Lung microvascular endothelial cell (primary cell): ENCODE data around the gene MEGF6. TPM values are rescaled to one million over a fixed set of nuclear protein-coding genes. Genes with fewer than 3 reads are reported as not detected.
A peak's percentile ranks its signal among the peaks of the same experiment; 100 is the strongest.

Experiments
- DNase-seq, 2 donors: peaks; one replicate each; pipeline versions ENCODE4 v3.0.0 to v3.0.0-alpha.2; 2010; ENCODE audit warnings: low read depth in 2 of 2
- total RNA-seq: library from RNA; depleted of rRNA; stranded (reverse); fragments of >200 nt; gene quantifications from 2 replicates; pipeline ENCODE4 v1.2.1, GENCODE V29; 2014

The MEGF6 gene
- total RNA-seq, 1 donor from 2014 or later = 212 TPM

- DNase-seq = no peak
Observed at GRCh38 chr1:3490046-3490745, 121.1 kb downstream of the MEGF6 start.

- no peak for DNase-seq
Observed at GRCh38 chr1:3488432-3488831, 122.9 kb downstream of the MEGF6 start.

- DNase-seq = no peak
Observed at GRCh38 chr1:3485016-3485415, 126.3 kb downstream of the MEGF6 start.

GRCh38 chr1:3483801-3484444, 127.4 kb downstream of the MEGF6 start:
- peak; percentile 28 to 63 for DNase-seq

GRCh38 chr1:3483380-3483779, 127.9 kb downstream of the MEGF6 start:
- DNase-seq = no peak

GRCh38 chr1:3482378-3482849, 128.9 kb downstream of the MEGF6 start:
- DNase-seq = peak; percentile 12 to 54

GRCh38 chr1:3481836-3482375, 129.4 kb downstream of the MEGF6 start:
- no peak for DNase-seq

GRCh38 chr1:3481046-3481445, 130.3 kb downstream of the MEGF6 start:
- DNase-seq = no peak

GRCh38 chr1:3480369-3480719, 131.0 kb downstream of the MEGF6 start:
- DNase-seq = no peak

- no peak for DNase-seq
Observed at GRCh38 chr1:3479511-3480368, 131.6 kb downstream of the MEGF6 start.

- DNase-seq = no peak
Observed at GRCh38 chr1:3478187-3478586, 133.1 kb downstream of the MEGF6 start.

- DNase-seq = no peak
Observed at GRCh38 chr1:3477241-3477995, 133.9 kb downstream of the MEGF6 start.

- DNase-seq = no peak
Observed at GRCh38 chr1:3476666-3477065, 134.6 kb downstream of the MEGF6 start.

- DNase-seq = no peak
Observed at GRCh38 chr1:3475839-3476573, 135.3 kb downstream of the MEGF6 start.

GRCh38 chr1:3474421-3474820, 136.9 kb downstream of the MEGF6 start:
- no peak for DNase-seq

GRCh38 chr1:3474016-3474415, 137.3 kb downstream of the MEGF6 start:
- DNase-seq = no peak

GRCh38 chr1:3473381-3473844, 137.9 kb downstream of the MEGF6 start:
- no peak for DNase-seq

- no peak for DNase-seq
Observed at GRCh38 chr1:3472906-3473305, 138.4 kb downstream of the MEGF6 start.

- DNase-seq = no peak
Observed at GRCh38 chr1:3472088-3472850, 139.0 kb downstream of the MEGF6 start.
